Measurements from ENCODE around the gene MAPRE2.

- no peak for TF ChIP-seq EZH2 (IDR thresholded peaks at IDR 0.05; ENCODE audit: low read depth)
- TF ChIP-seq CTCF (conservative IDR thresholded peaks at IDR 0.05) = no peak
Observed at GRCh38 chr18:35114305-35114704, 73.1 kb downstream of the MAPRE2 start.

Data from PC-9 (cell line).